CD4-positive, alpha-beta T cell treated with Interleukin-15 for 4 hours (primary cell): ENCODE data around the gene KCNQ2.
"Not testable (repeated sequence)": the region's sequence is repeated elsewhere in the genome, so short reads cannot be mapped to it uniquely, and the experiment has no call there.

Experiments
- DNase-seq: peaks from one replicate; pipeline ENCODE4 v3.0.0-alpha.2; 2020; ENCODE audit warnings: low spot score

KCNQ2 gene

DNA sequence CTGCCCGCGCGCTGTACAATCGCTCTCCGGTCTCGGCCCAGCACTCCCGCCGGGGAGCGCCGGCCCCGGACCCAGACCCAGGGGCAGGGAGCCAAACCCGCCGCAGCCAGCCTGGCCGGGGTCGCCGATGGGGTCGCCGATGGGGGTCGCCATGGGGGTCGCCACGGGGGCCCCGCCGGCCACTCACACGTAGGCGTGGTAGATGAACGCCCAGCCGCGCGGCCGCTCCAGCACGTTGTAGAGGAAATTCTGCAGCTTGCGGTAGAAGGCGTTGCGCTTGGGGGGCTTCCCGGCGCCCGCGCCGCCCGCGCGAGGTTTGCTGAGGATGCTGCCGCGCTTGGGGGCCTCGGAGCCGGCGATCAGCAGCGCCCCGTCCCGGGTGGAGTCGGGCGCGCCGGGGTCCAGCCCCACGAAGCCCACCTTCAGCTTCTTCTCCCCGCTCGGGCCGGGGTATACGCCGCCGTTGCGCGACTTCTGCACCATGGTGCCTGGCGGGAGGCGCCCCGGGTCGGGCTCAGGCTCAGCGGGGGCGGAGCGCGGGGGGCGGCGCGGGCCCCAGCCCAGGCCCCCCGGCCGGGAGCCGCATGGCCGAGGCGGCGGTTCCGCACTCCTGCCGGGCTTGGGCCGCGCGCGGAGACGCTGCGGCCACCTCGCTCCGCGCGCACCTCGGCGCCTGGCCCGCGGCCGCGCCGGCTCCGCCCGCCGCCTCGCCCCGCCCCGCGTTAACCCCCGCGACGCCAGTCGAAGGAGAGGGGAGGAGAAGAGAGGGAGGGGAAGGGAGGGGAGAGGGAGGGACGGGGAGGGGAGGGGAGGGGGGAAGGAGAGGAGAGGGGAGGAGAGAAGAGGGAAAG lies at the start of gene KCNQ2:
Gene KCNQ2, minus strand, starts transcription at position 675 of the 851 bp plus-strand sequence. Its CDS starts 192 bp downstream, at position 483.
- DNase-seq: no peak

DNA sequence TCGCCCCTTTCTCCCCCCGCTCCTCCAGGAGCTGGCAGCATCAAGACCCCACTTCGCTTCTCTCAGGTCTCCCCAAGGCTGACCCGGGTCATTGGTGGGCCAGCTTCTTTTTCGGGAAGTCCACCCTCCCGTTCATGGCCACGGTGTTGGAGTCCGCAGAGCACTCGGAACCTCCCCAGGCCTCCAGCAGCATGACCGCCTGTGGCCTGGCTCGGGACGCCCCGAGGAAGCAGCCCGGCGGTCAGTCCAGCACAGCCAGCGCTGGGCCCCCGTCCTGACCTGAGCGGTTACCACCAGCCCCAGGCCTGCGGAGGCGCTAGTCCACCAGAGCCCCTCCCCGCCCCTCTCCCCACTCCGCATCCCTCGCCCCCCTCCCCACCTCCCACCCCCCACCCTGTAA lies 49.1 kb upstream of the KCNQ2 start:
- DNase-seq: no peak

- DNase-seq: peak; percentile 65
These were observed 48.6 kb upstream of the KCNQ2 start for GRCh38 chr20:63520934-63521601.

GRCh38 chr20:63520504-63520933 lies 48.1 kb upstream of the KCNQ2 start, which contains the start of gene PPDPF:
PPDPF (plus strand) TSS chr20:63520765; CDS start chr20:63521309, 544 bp downstream.
- DNase-seq: peak; percentile 83

GRCh38 chr20:63519668-63520503 lies 47.4 kb upstream of the KCNQ2 start:
- DNase-seq: peak; percentile 62

DNA sequence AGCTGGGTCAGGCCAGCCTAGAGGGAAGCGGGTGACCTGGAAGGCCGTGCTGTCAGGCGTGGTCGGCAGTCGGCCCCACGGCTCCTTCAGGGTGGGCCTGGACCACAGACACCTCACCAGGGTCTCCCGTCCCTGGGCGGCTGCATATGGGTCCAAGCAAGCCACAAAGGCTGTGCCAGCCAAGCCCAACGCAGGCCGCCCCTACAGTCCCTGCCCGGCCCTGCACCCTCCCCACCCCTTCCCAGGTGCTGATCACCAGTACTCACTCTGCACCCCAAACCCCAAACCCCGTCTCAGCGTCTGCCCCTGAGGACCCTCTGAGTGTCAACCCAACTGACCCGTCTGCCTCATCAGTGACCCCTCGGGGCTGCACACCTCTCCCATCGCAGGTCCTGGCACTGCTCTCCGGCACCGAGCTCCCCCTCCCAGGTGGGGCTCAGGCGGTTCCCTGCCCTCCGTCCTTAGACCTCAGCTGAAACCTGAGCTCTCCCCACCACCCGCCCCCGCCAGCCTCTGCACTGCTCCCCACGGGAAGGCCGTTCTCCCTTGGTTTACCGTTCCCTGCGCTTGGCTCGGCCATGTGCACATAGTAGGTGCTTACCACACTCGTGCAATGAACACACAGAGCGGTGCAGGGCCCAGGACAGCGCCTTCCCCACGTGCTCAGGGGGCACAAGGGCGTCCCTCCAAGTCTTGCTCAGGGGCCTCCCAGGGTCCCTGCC lies 46.7 kb upstream of the KCNQ2 start:
- no peak for DNase-seq

GRCh38 chr20:63518351-63518861 lies 46.0 kb upstream of the KCNQ2 start:
- no peak for DNase-seq

DNA sequence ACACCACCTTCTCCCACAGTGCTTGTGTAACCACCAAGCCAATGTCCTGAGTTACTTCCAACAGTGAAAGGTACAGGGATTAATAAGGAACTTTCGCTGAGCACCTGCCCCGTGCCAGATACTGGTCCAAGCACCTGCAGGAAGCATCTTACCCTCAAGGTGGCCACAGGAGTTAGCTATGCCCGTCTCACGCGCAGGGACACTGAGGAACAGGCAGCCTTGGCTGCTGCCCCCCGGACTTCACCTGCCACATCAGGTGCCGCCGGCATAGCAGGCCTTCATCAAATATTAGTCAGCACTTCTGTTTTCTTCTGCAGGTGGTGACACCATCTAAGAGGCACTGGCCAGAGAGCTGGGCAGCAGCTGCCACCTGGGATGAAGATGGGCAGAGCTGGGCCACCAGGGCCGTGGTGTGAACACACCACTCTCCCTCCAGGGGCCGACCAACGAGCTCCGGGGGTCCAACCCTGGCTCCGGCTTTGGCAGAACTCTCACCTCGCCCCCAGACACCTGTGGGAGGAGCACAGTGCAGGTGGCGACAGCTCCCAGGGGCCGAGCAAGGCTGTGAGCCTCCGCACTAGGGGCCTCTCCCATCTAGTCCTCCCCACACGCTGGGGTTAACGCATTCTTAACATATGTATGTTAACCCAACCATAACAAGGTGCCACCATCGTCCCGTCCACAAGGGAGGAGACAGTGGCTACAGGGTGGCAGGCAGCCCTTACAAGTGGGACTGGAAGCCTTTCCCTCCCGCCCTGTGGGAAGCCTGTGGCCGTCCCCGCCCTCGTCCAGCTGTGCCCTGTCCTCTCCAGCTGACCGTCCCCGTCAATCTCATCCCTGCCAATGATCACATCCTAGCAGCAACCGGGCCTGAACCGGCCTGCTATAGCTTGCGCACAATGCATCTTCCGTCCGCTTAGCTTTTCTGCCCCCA lies 45.2 kb upstream of the KCNQ2 start:
- no peak for DNase-seq

GRCh38 chr20:63514520-63514919 lies 42.1 kb upstream of the KCNQ2 start:
- not testable (repeated sequence) for DNase-seq

GRCh38 chr20:63513207-63513606 lies 40.8 kb upstream of the KCNQ2 start:
- DNase-seq: no peak

DNA sequence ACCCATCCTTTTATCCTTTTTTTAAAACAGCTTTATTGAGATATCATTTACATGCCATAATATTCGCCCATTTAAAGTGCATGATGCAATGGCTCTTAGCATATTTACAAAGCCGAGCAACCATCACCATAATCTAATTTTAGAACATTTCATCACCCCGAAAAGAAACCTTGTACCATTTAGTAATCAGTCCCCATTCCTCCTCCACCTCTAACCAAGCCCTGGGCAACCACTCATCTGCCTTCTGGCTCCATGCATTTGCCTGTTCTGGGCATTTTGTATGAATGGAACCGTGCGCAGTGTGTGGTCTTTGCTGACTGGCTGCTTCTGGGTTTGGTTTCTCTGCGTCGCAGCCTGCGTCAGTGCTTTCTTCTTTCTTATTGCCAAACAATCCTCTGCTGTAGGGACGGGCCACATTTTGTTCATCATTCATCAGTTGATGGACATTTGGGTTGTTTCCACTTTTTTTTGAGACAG lies 36.7 kb upstream of the KCNQ2 start:
- no peak for DNase-seq

DNA sequence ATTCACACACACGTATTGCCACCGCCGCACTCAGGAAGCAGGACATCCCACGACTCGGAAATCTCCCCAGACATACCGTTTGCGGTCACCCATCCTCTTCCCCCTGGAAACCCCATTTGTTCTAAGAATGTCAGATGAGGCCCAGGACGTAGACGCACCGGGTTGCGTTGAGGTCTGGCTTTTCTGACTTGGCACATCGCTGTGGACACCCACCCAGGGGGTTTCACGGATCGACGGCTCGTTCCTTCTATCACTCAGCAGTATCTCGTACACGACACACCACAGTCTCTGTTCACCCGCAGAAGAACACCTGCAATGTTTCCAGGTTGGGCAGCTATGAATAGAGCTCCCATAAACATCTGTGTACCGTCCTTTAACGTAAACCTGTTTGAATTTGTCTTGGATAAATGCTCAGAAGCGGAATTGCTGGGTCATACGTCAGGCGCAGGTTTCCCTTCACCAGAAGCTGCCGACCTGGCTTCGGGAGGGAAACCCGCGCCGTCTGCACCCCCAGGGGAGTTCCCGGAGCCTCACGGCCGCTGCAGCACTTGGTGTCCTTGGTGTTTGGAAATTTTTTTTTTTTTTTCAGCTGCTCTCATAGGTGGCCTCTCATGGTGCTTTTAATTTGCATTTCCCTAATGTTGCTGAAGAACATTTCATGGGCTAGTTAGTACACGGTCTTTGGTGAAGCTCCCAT lies 35.8 kb upstream of the KCNQ2 start:
- no peak for DNase-seq

DNA sequence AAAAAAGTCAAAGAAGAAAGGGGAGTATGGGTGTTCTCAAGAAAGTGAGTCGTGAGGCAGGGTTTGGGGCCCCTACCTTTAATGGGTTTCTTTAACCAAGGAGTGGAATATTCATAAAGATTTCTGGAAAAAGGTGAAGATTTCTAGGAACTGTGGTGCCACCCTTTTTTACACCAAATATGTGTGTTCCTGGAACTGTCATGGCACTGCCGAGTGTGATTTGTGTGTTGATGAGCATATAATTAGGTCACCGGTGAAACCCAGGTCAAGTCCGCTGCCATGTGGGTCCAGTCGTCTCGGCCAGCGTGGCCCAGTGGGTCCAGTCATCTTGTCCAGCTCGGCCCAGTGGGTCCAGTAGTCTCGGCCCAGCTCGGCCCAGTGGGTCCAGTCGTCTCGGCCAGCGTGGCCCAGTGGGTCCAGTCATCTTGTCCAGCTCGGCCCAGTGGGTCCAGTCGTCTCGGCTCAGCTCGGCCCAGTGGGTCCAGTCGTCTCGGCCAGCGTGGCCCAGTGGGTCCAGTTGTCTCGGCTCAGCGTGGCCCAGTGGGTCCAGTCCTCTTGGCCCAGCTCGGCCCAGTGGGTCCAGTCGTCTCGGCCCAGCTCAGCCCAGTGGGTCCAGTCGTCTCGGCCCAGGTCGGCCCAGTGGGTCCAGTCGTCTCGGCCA lies 34.8 kb upstream of the KCNQ2 start:
- DNase-seq: no peak

DNA sequence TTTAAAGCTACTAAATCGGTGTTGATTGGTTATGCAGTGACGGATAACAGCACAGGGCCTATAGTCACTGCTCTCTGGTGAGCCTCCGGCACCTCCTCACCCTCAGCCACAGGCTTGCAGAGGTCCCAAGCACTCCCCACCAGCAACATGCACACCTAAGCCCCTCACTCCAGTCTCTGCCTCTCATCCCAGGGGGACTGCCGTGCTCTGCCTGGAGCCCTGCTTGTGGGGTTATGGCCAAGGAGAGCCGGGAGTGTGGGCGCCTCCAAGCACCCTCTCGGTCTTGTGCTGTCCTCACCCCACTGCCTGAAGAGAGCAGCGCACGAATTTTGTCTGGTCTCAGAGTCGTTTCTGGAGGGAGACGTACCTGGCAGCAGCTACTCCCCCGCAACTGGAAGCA lies 33.3 kb upstream of the KCNQ2 start:
- DNase-seq: no peak

DNA sequence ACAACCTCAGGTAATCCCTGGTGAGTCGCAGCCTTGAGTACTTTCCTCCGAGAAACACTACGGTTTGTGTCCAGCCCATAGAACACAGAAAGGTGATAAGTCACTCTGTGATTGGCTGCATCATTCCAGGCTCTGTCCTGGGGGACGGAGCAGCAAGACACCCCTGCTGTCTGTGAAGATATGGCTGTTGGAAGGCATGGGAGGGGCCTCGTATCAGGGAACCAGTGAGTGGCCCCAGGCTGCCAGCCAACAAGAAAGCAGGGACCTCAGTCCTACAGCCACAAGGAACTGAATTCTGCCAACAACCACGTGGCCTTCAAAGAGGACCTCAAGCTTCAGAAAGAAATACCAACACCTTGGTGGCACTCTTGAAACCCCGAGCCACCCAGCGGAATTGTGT lies 32.8 kb upstream of the KCNQ2 start:
- no peak for DNase-seq

GRCh38 chr20:63504642-63505041 lies 32.2 kb upstream of the KCNQ2 start:
- no peak for DNase-seq

DNA sequence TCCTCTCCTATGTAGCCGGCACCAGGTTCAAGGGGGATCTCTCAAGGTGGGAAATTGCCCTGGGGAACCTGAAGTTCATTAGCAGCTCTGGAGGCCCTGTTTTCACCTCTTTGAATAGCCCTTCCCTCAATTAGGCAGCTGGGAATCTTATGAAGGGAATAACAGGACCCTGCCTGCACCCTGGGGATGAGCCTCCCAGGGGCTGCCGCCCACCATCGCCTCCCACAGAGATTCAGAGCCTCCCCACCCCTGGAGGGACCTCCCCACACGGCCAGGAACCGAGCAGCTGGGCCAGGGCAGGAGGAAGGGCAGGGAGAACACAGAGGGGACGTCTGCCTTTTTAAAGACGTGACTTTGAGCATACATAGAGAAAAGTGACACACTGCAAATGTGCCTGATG lies 31.1 kb upstream of the KCNQ2 start:
- no peak for DNase-seq

GRCh38 chr20:63502671-63503172 lies 30.3 kb upstream of the KCNQ2 start:
- no peak for DNase-seq
